Measurements from ENCODE around the gene GRK7.
"Not testable (repeated sequence)": the region's sequence is repeated elsewhere in the genome, so short reads cannot be mapped to it uniquely, and the experiment has no call there.

Gene GRK7

DNA sequence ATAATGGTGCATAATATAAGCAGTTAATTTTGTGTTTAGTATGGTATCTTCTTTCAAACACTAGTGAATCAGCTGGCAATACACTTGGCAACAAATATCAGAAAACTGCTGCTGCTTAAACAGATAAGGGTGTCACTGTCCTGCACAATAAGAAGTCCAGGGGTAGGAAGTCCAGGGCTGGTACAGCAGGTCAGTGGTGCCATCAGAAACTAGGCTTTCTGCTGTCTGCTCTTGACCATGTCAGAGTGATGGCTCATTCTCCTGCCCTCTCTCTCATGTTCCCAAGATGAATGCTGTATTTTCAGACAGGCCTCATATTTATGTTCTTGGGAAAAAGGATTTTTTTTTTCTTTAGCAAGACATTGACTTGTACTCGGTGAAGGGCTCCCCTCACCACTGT, 9.2 kb upstream of the GRK7 start:
- DNase-seq (ENCODE audit: low read depth in 1 of 2, low spot score in 1 of 2), result no peak

DNA sequence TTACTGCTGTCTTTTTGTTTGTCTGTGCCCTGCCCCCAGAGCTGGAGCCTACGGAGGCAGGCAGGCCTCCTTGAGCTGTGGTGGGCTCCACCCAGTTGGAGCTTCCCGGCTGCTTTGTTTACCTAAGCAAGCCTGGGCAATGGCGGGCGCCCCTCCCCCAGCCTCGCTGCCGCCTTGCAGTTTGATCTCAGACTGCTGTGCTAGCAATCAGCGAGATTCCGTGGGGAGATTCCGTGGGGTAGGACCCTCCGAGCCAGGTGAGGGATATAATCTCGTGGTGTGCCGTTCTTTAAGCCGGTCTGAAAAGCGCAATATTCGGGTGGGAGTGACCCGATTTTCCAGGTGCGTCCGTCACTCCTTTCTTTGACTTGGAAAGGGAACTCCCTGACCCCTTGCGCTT, 656 bp upstream of the GRK7 start:
- DNase-seq (ENCODE audit: low read depth in 1 of 2, low spot score in 1 of 2), result not testable (repeated sequence)

DNA sequence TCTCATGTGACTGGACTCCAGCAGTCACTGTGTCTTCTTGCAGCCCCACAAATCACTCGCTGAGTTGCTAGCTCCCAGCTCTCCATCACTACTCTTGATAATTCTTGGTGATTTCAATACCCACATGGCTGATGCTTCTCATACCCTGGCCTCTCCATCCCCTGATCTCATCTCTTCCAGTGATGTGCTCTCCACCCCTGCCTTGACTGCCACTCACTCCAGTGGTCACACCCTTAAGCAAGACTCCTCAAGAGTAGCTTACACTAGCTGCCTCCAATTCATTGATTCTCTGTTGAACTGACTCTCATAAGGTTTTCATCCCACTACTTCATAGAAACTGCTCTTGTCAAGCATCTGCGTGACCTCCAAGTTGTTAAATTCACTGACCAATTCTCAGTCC, 837 bp downstream of the GRK7 start:
- DNase-seq (ENCODE audit: low read depth in 1 of 2, low spot score in 1 of 2), result no peak

DNA sequence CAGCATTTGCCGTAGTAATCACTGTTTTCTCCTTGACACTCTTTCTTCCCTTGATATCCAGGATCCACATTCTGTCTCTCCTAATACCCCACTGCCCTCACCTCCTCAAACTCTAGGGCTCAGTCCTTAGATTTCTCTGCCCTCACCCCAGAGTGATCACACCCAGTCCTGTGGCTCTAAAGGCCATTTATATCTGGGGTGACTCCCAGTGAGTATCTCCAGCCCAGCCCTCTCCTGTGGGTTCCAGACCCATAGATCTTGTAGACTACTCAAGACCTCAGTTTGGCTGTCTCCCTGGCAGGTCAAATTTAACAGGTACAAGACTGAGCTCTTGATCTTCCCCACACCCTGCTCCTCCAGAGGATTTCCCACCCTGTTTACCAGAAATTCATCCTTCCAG, 1.3 kb downstream of the GRK7 start:
- DNase-seq (ENCODE audit: low read depth in 1 of 2, low spot score in 1 of 2), result no peak

DNA sequence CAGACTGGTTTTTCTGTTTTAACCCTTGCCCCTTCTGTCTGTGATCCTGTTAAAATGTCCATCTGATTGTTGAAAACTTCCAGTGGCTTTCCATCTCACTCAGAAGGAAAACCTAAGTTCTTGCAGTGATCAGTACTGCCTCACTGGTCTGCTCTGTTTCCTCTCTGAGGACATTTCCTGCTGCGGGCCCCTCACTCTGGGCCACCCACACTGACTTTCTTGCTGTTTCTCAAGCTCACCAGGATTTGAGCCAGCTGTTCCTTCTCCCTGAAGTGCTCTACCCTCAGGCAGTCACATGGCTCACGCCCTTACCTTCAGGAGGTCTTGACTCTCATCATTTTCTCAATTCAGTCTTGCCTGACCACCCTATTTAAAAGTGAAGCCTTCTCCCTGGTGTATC, 1.8 kb downstream of the GRK7 start:
- no peak for DNase-seq (ENCODE audit: low read depth in 1 of 2, low spot score in 1 of 2)

DNA sequence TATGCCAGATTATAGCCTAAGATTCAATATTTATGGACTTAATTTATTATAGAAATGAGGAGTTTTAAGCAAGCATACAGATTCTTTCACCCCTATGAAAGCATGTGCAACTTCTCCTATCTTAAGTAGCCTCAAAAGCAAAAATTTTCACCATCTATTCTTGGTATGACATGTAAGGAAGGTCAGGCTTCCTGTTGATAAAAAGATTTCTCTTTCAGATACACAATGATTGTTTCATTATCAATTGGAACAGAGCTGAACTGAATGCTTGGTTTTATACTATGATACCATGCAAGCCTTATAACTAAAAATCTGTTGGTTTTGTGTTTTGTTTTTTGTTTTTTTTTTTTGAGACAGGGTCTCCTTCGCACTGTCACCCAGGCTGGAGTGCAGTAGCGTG, 3.9 kb downstream of the GRK7 start:
- DNase-seq (ENCODE audit: low read depth in 1 of 2, low spot score in 1 of 2), result no peak

DNA sequence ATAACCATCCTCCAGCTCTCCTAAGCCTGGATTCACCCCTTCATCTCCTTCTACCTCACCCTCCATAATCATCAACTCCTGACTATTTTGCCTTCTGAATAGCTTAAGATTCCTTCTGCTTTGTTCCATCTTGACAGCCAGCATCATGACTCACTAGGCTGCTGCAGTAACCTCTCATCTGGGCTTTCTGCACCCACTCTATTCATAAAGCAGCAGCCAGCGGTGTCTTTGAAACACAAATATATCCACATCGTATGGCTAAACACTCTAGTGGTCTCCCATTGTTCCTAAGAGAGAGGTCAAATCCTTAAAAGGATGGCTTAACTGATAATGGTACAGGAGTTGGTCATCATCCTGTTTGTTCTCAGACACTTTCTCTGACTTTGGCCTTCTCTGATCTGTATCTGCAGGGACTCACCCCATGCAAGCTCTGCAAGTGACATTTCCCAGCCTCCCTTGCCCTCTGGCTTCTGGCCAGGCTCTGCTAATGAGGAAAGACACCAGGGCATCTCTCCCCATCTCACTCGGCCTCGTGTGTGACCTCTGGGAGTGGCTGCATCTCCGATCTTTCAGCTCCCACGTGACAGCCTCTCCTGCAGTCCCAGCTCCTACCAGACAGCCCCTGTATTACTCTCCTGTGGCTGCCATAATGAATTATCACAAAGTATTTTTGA, 6.2 kb downstream of the GRK7 start:
- DNase-seq (ENCODE audit: low read depth in 1 of 2, low spot score in 1 of 2), result no peak

DNA sequence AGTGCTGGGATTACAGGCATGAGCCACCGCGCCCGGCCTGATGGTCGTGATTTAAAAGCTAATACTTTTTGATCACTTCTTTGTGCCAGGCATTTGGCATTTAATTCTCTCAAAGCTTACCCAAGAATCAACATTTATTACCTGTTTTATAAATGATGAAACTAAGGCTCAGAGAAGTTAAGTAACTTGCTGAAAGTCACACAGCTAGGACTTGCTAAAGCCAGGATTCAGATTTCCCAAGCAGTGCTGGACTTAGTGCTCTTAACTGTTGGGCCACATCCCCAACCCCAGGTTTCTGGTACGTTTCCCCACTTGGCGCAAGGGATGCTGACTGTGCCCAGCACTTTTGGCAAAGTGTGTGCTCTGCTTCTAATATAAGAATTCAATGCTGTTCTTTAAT, 10.5 kb downstream of the GRK7 start:
- DNase-seq (ENCODE audit: low read depth in 1 of 2, low spot score in 1 of 2), result no peak

DNA sequence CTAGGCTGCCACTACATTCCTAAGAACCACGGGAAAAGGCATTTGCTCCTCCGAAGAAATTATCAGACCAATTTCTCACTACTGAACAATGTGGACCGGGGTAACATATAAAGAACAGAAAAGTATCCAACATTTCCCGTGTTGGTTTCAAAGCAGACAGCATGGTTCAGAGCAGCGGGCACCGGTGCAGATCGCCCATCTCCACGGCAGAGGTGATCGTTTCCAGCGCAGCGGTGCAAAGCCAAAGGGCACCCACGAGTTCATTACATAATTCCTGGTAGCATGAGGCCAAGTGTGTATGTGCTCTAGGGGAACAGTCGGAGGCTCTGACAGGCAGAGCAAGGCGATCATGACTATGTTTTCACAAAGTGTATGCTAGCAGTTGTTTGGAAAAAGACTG, 13.2 kb downstream of the GRK7 start:
- DNase-seq (ENCODE audit: low read depth in 1 of 2, low spot score in 1 of 2), result no peak

DNA sequence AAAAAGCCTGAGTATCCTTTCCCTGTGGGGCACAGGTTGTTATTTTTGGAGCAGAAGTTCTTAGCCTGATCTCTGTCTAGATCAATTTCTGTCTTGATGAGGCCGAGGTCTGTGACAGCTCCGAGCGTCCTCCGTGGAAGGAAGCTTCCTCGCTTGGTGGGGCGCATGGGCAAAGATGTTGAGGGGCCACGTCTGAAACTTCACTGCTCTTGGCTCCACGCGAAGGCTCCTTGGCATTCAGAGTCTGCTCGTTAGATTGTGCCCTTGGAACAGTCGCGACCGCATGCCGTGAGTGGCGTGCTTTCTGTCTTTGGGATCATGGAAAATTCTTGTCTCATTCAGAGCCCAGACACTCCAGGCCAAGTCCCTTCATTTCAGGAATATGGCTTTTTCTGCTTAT, 13.7 kb downstream of the GRK7 start:
- DNase-seq (ENCODE audit: low read depth in 1 of 2, low spot score in 1 of 2), result no peak

DNA sequence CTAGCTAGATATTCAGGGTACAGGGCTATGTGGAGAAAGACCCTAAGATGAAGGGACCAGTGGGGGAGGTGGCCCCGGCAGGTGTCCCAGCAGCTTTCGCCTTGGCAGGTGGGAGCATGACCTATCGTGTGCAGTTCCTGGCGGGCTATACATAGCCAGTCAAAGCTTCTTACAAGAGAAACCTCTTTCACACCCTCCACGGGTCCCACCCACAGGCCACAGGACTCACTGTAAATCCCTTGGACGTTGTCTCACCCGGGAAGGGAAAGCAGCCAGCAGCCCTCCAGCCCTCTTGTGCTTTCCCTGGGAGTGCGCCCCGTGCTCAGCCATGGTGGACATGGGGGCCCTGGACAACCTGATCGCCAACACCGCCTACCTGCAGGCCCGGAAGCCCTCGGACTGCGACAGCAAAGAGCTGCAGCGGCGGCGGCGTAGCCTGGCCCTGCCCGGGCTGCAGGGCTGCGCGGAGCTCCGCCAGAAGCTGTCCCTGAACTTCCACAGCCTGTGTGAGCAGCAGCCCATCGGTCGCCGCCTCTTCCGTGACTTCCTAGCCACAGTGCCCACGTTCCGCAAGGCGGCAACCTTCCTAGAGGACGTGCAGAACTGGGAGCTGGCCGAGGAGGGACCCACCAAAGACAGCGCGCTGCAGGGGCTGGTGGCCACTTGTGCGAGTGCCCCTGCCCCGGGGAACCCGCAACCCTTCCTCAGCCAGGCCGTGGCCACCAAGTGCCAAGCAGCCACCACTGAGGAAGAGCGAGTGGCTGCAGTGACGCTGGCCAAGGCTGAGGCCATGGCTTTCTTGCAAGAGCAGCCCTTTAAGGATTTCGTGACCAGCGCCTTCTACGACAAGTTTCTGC, 15.0 kb downstream of the GRK7 start:
- no peak for DNase-seq (ENCODE audit: low read depth in 1 of 2, low spot score in 1 of 2)

DNA sequence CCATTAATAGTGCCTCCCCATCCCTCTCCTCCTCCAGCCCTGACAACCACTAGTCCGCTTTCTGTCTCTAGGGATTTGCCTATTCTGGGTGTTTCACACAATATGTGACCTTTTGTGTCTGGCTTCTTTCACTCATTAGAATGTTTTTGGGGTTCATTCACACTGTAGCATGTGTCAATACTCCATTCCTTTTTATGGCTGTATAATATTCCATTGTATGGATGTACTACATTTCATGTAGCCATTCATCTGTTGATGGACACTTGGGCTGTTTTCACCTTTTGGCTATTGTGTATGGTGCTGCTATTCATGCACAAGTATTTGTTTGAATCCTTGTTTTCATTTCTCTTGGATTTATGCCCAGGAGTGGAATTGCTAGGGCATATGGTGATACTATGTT, 16.5 kb downstream of the GRK7 start:
- DNase-seq (ENCODE audit: low read depth in 1 of 2, low spot score in 1 of 2), result no peak

DNA sequence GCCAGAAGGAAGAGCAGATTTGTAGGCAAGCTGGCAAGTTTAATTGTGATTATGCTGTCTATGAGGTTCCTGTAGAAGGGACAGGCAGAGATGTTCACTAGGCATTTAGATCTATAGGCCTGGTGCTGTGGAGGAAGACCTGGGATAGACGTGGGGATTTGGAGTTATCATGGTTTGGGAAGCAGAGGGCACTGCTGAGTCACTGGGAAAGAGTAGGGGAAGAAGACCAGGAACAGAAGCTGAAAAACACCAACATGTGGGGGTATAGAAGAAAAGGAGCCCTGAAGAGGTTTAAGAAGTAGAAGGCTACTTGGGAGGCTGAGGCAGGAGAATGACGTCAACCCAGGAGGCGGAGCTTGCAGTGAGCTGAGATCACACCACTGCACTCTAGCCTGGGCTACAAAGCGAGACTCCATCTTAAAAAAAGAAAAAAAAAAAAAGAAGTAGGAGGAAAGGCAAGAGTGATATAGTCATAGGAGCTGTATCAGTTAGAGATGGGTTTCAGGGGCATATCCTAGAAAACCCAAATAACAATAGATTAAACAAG, 19.3 kb downstream of the GRK7 start:
- no peak for DNase-seq (ENCODE audit: low read depth in 1 of 2, low spot score in 1 of 2)

DNA sequence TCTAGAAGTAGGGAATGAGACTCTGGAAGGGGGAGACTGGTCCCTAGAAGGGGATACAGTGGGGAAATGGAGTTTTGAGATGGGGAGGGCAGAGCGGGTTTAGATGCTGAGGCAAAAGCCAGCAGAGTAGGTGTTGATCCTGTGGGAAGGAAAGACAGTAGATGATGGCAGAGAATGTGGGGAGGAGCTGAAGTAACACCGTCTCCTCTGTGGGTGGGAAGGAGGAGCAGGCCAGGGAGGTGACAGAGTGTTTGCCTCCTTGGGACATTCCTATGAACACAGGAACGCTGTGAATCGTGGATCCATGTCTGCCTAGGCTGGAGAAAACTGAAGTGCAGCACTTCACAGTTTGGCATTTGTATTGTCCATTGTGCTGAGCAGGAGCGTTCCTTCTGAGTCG, 20.4 kb downstream of the GRK7 start:
- no peak for DNase-seq (ENCODE audit: low read depth in 1 of 2, low spot score in 1 of 2)

DNA sequence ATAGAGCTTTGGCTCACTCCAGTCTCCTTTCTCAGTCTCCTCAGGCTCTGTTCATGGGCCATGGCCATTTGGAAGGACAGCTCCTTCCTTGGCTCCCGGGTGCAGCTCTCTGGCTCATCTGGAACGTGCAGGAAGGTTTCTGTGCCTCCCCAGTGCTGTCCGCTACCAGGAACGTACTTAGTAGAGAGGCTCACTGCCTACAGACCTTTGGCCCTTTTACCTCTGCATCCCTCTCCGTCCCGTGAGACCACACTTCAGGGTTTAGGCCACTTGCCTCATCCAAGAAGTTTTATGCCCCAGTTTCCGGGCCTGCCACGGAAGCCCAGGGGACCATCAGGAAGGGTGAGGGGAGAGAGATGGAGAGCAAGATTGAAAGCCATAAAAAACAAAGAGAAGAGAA, 20.9 kb downstream of the GRK7 start:
- DNase-seq (ENCODE audit: low read depth in 1 of 2, low spot score in 1 of 2), result no peak

DNA sequence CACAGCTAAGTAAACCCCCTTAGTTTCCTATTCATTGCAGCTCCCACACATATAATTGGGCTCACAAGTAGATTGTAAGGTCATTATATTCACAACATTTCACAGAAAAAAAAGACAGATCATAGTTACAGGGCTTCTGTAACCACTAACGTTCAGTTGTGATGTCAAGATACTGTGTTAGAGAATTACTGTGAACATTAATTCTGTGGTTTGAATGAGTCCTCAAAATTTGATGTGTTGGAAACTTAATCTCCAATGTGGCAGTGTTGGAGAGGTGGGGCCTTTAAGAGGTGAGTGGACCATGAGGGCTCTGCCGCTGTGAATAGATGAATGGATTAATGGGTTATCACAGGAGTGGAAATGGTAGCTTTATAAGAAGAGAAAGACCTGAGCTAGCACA, 21.3 kb downstream of the GRK7 start:
- DNase-seq (ENCODE audit: low read depth in 1 of 2, low spot score in 1 of 2), result no peak

DNA sequence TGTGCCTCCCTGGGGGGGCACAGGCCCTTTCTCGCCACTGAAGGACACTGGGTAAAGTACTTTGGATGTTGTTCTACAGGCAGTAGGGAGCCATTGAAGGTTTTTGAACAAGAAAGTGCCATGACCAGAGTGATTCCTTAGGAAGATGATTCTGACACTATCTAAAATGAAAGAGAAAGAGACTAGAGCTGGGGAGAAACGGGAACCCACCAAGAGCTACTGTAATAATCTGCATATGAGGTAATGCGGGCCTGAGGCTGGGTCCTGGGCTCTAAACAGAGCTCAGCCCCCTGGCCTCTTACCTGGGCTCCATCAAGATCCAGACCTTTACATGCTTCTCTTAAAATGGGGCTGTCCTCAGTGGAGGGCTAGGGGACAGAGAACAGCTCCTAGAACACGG, 24.9 kb downstream of the GRK7 start:
- DNase-seq (ENCODE audit: low read depth in 1 of 2, low spot score in 1 of 2), result no peak

DNA sequence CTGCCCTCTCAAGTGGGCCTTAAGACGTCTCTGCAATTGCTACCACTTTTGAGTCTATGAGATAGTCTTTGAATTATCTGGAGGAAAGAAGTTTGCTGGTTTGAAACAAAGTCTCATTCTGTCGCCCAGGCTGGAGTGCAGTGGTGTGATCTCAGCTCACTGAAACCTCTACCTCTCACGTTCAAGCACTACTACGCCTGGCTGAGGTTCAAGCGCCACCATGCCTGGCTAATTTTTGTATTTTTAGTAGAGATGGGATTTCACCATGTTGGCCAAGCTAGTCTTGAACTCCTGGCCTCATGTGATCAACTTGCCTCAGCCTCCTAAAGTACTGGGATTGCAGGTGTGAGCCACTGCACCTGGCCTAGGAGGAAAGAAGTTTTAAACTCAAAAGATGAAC, 25.5 kb downstream of the GRK7 start:
- not testable (repeated sequence) for DNase-seq (ENCODE audit: low read depth in 1 of 2, low spot score in 1 of 2)

DNA sequence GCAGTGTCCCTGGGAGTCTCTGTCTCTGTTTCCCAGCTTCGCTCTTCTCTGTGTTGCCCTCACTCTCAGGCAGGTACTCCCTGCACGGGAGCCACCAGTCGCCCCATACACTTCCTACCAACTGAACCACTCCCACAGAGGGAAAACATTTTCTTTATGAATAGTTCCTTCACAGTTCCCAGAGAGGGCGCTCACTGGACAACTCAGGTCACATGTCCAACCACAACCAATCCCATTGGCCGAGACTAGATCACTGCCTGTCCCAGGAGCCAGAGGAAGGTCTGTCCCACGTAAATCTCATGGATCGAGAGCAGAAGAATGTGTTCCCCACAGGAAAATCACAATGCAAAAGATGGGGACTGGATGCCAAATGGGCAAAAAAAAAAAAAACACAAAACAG, 26.1 kb downstream of the GRK7 start:
- DNase-seq (ENCODE audit: low read depth in 1 of 2, low spot score in 1 of 2), result no peak

DNA sequence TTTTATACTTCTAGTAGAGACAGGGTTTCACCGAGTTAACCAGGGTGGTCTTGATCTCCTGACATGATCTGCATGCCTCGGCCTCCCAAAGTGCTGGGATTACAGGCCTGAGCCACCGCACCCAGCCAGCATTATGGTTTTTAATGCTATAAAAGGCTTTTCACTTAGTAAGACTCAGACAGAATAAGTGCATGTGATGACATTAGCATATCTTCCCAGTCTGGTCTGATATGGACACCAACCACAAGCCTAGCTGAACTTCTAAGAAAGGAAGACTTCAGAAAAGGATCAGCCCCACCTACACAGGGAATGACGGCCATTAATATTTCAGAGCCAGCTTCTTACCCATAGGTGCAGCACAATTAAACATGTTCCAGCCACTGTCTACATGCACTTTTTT, 27.0 kb downstream of the GRK7 start:
- DNase-seq (ENCODE audit: low read depth in 1 of 2, low spot score in 1 of 2), result no peak

DNA sequence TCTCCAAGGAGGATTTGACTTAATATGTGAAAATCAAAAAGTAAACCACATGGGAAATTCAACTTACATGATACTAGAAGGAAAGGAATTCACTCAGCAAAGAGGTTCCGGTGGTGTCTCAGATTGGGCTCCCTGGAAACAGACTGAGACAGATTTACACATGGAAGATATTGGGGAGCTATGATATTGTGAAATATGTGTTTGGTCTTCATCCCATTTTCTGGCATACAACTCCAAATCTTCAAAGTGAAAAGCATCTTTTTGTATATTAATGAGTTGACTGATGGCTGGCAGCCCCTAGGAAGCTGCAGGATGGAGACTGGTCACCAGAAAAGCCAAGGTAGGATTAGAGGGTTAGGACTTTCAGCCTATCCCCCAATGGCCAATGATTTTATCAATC, 29.3 kb downstream of the GRK7 start:
- no peak for DNase-seq (ENCODE audit: low read depth in 1 of 2, low spot score in 1 of 2)

DNA sequence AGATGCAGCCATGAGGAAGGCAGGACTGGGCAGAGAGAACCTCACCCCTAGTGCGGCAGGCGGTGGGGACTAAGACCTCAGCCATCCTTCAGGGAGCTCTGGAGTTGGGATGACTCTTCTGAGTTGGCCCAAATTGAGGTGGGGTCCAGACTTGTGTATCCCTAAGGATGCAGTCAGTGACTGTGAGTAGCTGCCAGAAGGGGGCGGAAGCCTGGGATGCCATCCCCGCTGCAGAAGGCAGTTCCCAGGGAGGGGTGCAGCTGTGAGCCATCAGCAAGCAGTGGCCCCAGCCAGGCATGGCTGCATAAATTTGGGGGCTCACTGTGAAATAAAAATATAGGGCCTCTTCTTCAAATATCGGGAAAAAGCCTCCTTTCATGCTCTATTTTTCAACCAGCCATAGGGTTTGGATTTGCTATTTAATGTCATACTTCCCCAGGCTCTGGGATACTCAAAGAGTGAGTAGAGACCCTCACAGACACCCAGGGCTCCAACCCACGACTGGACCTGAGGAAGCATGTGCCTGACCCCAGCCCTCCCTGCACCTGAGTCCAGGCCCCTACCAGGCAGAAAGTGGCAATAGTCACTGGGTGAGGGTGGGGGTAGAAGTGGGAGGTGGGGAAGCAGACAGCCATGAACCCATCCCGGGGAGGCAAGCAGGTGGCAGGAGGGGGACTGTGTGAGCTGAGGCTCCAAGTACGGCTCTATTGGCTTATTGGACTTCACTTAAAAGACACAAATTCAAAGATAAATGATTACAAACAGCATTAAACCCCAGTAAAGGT, 30.5 kb downstream of the GRK7 start:
- DNase-seq (ENCODE audit: low read depth in 1 of 2, low spot score in 1 of 2), result no peak

All from activated T-helper 1 cell treated with anti-CD3 and anti-CD28 coated beads, Interleukin-2, amount 50 U/mL, for 16 hours (primary cell).